ENCODE data around the gene CARD19. TPM values are rescaled to one million over a fixed set of nuclear protein-coding genes. Genes with fewer than 3 reads are reported as not detected.

CARD19 gene
- total RNA-seq, 1 donor from 2014 or later: 16.1 TPM

GRCh38 chr9:93061791-93062763 lies 33.9 kb upstream of the CARD19 start:
- DNase-seq (ENCODE audit: low spot score): no peak

GRCh38 chr9:93064392-93065134 lies 31.5 kb upstream of the CARD19 start:
- DNase-seq (ENCODE audit: low spot score): peak; percentile 19

- peak; percentile 28 for DNase-seq (ENCODE audit: low spot score)
Observed at GRCh38 chr9:93065135-93065720, 30.8 kb upstream of the CARD19 start.

- no peak for DNase-seq (ENCODE audit: low spot score)
Observed at GRCh38 chr9:93066978-93067603, 28.9 kb upstream of the CARD19 start.

- no peak for DNase-seq (ENCODE audit: low spot score)
Observed at GRCh38 chr9:93068956-93069355, 27.1 kb upstream of the CARD19 start.

- DNase-seq (ENCODE audit: low spot score): no peak
Observed at GRCh38 chr9:93071464-93071863, 24.6 kb upstream of the CARD19 start.

GRCh38 chr9:93072383-93072795 lies 23.6 kb upstream of the CARD19 start:
- peak; percentile 34 for DNase-seq (ENCODE audit: low spot score)

GRCh38 chr9:93076101-93076791 lies 19.8 kb upstream of the CARD19 start:
- no peak for DNase-seq (ENCODE audit: low spot score)

- no peak for DNase-seq (ENCODE audit: low spot score)
Observed at GRCh38 chr9:93076792-93077128, 19.3 kb upstream of the CARD19 start.

GRCh38 chr9:93077367-93077766 lies 18.6 kb upstream of the CARD19 start:
- DNase-seq (ENCODE audit: low spot score): no peak

- DNase-seq (ENCODE audit: low spot score): no peak
Observed at GRCh38 chr9:93077811-93078210, 18.2 kb upstream of the CARD19 start.

GRCh38 chr9:93079371-93079770 lies 16.6 kb upstream of the CARD19 start:
- no peak for DNase-seq (ENCODE audit: low spot score)

- no peak for DNase-seq (ENCODE audit: low spot score)
Observed at GRCh38 chr9:93080406-93080805, 15.6 kb upstream of the CARD19 start.

- DNase-seq (ENCODE audit: low spot score): no peak
Observed at GRCh38 chr9:93081081-93081529, 14.9 kb upstream of the CARD19 start.

GRCh38 chr9:93081931-93082330 lies 14.1 kb upstream of the CARD19 start:
- DNase-seq (ENCODE audit: low spot score): no peak

GRCh38 chr9:93082841-93083411 lies 13.1 kb upstream of the CARD19 start:
- DNase-seq (ENCODE audit: low spot score): no peak

GRCh38 chr9:93083592-93084470 lies 12.2 kb upstream of the CARD19 start:
- DNase-seq (ENCODE audit: low spot score): no peak

GRCh38 chr9:93084471-93084881 lies 11.5 kb upstream of the CARD19 start:
- no peak for DNase-seq (ENCODE audit: low spot score)

- DNase-seq (ENCODE audit: low spot score): no peak
Observed at GRCh38 chr9:93085676-93086075, 10.3 kb upstream of the CARD19 start.

All from umbilical cord (tissue), 2 donors.